CD4-positive, alpha-beta T cell treated with Interleukin-17A for 4 hours (primary cell): ENCODE results near the gene MAN1C1.
A peak's percentile ranks its signal among the peaks of the same experiment; 100 is the strongest.

Experiments
- DNase-seq: peaks from one replicate; pipeline ENCODE4 v3.0.0-alpha.2; 2020; ENCODE audit warnings: mixed read lengths

MAN1C1 gene

GRCh38 chr1:25743164-25744139 lies 126.9 kb downstream of the MAN1C1 start:
- DNase-seq: no peak

- no peak for DNase-seq
Measured at GRCh38 chr1:25744140-25744581, 127.6 kb downstream of the MAN1C1 start.

- DNase-seq: no peak
Measured at GRCh38 chr1:25744636-25745425, 128.2 kb downstream of the MAN1C1 start.

GRCh38 chr1:25746299-25747045 lies 129.9 kb downstream of the MAN1C1 start:
- DNase-seq: no peak

GRCh38 chr1:25747046-25747719 lies 130.6 kb downstream of the MAN1C1 start:
- DNase-seq: no peak

GRCh38 chr1:25748531-25749205 lies 132.1 kb downstream of the MAN1C1 start:
- no peak for DNase-seq

GRCh38 chr1:25750923-25751605 lies 134.5 kb downstream of the MAN1C1 start:
- no peak for DNase-seq

GRCh38 chr1:25754470-25755181 lies 138.0 kb downstream of the MAN1C1 start:
- peak; percentile 59 for DNase-seq

GRCh38 chr1:25755475-25756125 lies 139.0 kb downstream of the MAN1C1 start:
- DNase-seq: no peak

- DNase-seq: no peak
Measured at GRCh38 chr1:25756215-25756614, 139.6 kb downstream of the MAN1C1 start.

- no peak for DNase-seq
Measured at GRCh38 chr1:25757151-25757845, 140.7 kb downstream of the MAN1C1 start.

GRCh38 chr1:25757846-25758185 lies 141.2 kb downstream of the MAN1C1 start:
- DNase-seq: no peak

- no peak for DNase-seq
Measured at GRCh38 chr1:25758466-25759070, 142.0 kb downstream of the MAN1C1 start.

GRCh38 chr1:25760122-25760719 lies 143.6 kb downstream of the MAN1C1 start:
- no peak for DNase-seq

- DNase-seq: no peak
Measured at GRCh38 chr1:25760871-25761270, 144.3 kb downstream of the MAN1C1 start.

GRCh38 chr1:25763493-25763892 lies 146.9 kb downstream of the MAN1C1 start:
- DNase-seq: no peak

GRCh38 chr1:25765136-25765922 lies 148.7 kb downstream of the MAN1C1 start:
- DNase-seq: no peak
